Neural cell (in vitro differentiated cells): ENCODE measurements around the gene FAF2. TPM values are rescaled to one million over a fixed set of nuclear protein-coding genes. Genes with fewer than 3 reads are reported as not detected.

Experiments used
- H2AFZ ChIP-seq: fragments of 200-600, 300-800 bp; sonication (generic), shearing (Covaris generic); 2 replicates; pipeline ENCODE4 v1.6.0; 2014; ENCODE audit warnings: low read depth, mild to moderate bottlenecking, antibody characterized with exemption, low read length, moderate library complexity
- H3F3A ChIP-seq: fragments of 200-600 bp; shearing (Covaris generic); 2 replicates; pipeline ENCODE4 v1.6.1; 2016; ENCODE audit warnings: mild to moderate bottlenecking, moderate library complexity, mixed read lengths, antibody characterized with exemption, low read length; ENCODE audit not compliant: insufficient read depth, poor library complexity, severe bottlenecking
- H3K27ac ChIP-seq: fragments of 200-600, 300-800 bp; sonication (generic), shearing (Covaris generic); 2 replicates; pipeline ENCODE4 v1.5.1; 2014; ENCODE audit warnings: mild to moderate bottlenecking, low read length, moderate library complexity
- H3K27me3 ChIP-seq: fragments of 300-800, 200-600 bp; sonication (generic), shearing (Covaris generic); 2 replicates; pipeline ENCODE4 v1.6.0; 2014; ENCODE audit warnings: mild to moderate bottlenecking, low read depth, low read length, moderate library complexity; ENCODE audit not compliant: insufficient read depth
- H3K36me3 ChIP-seq: fragments of 300-800, 200-600 bp; sonication (generic), shearing (Covaris generic); 2 replicates; pipeline ENCODE4 v1.5.1; 2014; ENCODE audit warnings: mild to moderate bottlenecking, antibody characterized with exemption, low read length, moderate library complexity; ENCODE audit not compliant: insufficient read depth
- H3K4me2 ChIP-seq: fragments of 300-800, 200-600 bp; sonication (generic), shearing (Covaris generic); 2 replicates; pipeline ENCODE4 v1.6.0; 2014; ENCODE audit warnings: mild to moderate bottlenecking, low read length
- H3K4me3 ChIP-seq: fragments of 300-800, 200-600 bp; sonication (generic), shearing (Covaris generic); 2 replicates; pipeline ENCODE4 v1.5.1; 2014; ENCODE audit warnings: mild to moderate bottlenecking, low read length, moderate library complexity
- H3K79me2 ChIP-seq: fragments of 200-600 bp; shearing (Covaris generic); replicated peaks from 2 replicates; pipeline ENCODE4 v1.6.0; 2014; ENCODE audit warnings: mild to moderate bottlenecking, low read length, moderate library complexity; ENCODE audit not compliant: insufficient read depth
- H3K9ac ChIP-seq: fragments of 300-800, 200-600 bp; sonication (generic), shearing (Covaris generic); 2 replicates; pipeline ENCODE4 v1.6.1; 2016; ENCODE audit warnings: mild to moderate bottlenecking, low read length, mixed read lengths
- H3K9me2 ChIP-seq: fragments of 200-600 bp; shearing (Covaris generic); 2 replicates; pipeline ENCODE4 v1.6.1; 2016; ENCODE audit warnings: mild to moderate bottlenecking, low read length, mixed read lengths; ENCODE audit not compliant: insufficient read depth
- H3K9me3 ChIP-seq: fragments of 200-600, 300-800 bp; sonication (generic), shearing (Covaris generic); 2 replicates; pipeline ENCODE4 v1.6.1; 2016; ENCODE audit warnings: mild to moderate bottlenecking, mixed run types, low read length, moderate library complexity, mixed read lengths
- H4K20me1 ChIP-seq: fragments of 200-600 bp; shearing (Covaris generic); 2 replicates; pipeline ENCODE4 v1.6.1; 2016; ENCODE audit warnings: mild to moderate bottlenecking, mixed run types; ENCODE audit not compliant: insufficient read depth
- EP300 ChIP-seq: fragments of 450-650 bp; conservative IDR thresholded peaks from 2 replicates; pipeline ENCODE4 v1.6.1; 2014; ENCODE audit warnings: antibody characterized with exemption, mild to moderate bottlenecking, moderate library complexity; ENCODE audit not compliant: poor library complexity, severe bottlenecking
- EZH2 ChIP-seq: fragments of 200-600, 300-800 bp; shearing (Covaris generic), sonication (generic); IDR thresholded peaks from 2 replicates; pipeline ENCODE4 v1.6.1; 2014; ENCODE audit warnings: antibody characterized with exemption, low read length, borderline replicate concordance, mild to moderate bottlenecking; ENCODE audit not compliant: insufficient read depth, poor library complexity, severe bottlenecking
- MXI1 ChIP-seq: fragments of 450-650 bp; conservative IDR thresholded peaks from 2 replicates; pipeline ENCODE4 v1.6.1; 2014; ENCODE audit warnings: antibody characterized with exemption, mild to moderate bottlenecking; ENCODE audit not compliant: poor library complexity, severe bottlenecking
- POLR2AphosphoS5 ChIP-seq: IDR thresholded peaks from 2 replicates; pipeline ENCODE4 v1.6.1; 2012
- RAD21 ChIP-seq: fragments of 450-650 bp; conservative IDR thresholded peaks from 2 replicates; pipeline ENCODE4 v1.6.1; 2014; ENCODE audit warnings: antibody characterized with exemption, mild to moderate bottlenecking, moderate library complexity
- SMC3 ChIP-seq: fragments of 450-650 bp; conservative IDR thresholded peaks from 2 replicates; pipeline ENCODE4 v1.6.1; 2014; ENCODE audit warnings: antibody characterized with exemption, mild to moderate bottlenecking, moderate library complexity; ENCODE audit not compliant: poor library complexity
- TAF1 ChIP-seq: IDR thresholded peaks from 2 replicates; pipeline ENCODE4 v1.6.1; 2012; ENCODE audit warnings: low read depth
- polyA plus RNA-seq: library from polyadenylated mRNA; depleted of rRNA; stranded (reverse); fragments of >200 nt; gene quantifications from 2 replicates; pipeline ENCODE4 v1.2.3, GENCODE V29; 2014
- TF ChIP-seq, protein P1 (sequence below): IDR thresholded peaks from 2 replicates; pipeline ENCODE4 v1.6.1; 2012; ENCODE audit warnings: borderline replicate concordance
- TF ChIP-seq, protein P2 (sequence below): fragments of 450-650 bp; IDR thresholded peaks from 2 replicates; pipeline ENCODE4 v1.5.1; 2014; ENCODE audit warnings: antibody characterized with exemption, mild to moderate bottlenecking, moderate library complexity; ENCODE audit not compliant: poor library complexity, severe bottlenecking

Gene FAF2
- polyA plus RNA-seq, 1 donor from 2014 or later, result 30.8 TPM

DNA sequence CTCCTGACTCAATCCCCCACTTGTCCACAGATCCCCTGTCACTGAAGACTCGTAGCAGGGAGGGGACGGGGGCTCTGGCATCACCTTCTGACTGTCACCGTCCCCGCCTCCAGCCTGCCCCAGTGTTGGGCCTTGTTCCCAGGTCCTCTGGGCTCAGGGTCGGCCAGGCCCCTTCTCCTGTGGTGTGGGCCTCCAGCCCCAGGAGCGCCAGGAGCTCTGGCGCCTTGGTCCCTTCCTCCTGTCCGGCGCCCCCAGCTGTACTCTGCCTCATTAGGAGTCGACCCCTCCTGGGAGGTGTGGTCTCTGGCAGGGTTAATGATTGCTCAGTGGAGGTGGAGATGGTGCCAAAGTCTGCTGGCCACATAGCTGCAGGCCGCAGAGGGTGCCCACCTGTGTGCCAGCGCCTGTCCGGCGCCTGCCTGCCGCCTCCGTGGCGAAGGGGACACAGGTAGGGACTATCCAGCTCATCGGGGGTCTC lies 100.8 kb downstream of the FAF2 start, which contains the start of gene CDHR2:
CDHR2 (plus strand) TSS at position 376 of the 478 bp plus-strand sequence. CDS start 16,011 bp downstream, outside the sequence.
- Histone ChIP-seq H3K9ac (no peak within 1 kb of the TSS), H2AFZ (no peak within 1 kb of the TSS), H3K79me2 (no peaks in the 10 kb centered on the region), H3K27ac (no peak within 1 kb of the TSS), H3F3A (no peaks in the 10 kb centered on the region), H3K36me3 (no peaks in the 10 kb centered on the region), H3K4me2 (no peak within 1 kb of the TSS), H3K27me3 (no peaks in the 10 kb centered on the region), H3K9me3 (no peaks in the 10 kb centered on the region), H3K4me3 (no peak within 1 kb of the TSS), H3K9me2 (no peaks in the 10 kb centered on the region), H4K20me1 (no peaks in the 10 kb centered on the region)
- no peak for TF ChIP-seq EZH2
- no peak for TF ChIP-seq SMC3
- TF ChIP-seq RAD21, result no peak
- TF ChIP-seq, protein P1, sequence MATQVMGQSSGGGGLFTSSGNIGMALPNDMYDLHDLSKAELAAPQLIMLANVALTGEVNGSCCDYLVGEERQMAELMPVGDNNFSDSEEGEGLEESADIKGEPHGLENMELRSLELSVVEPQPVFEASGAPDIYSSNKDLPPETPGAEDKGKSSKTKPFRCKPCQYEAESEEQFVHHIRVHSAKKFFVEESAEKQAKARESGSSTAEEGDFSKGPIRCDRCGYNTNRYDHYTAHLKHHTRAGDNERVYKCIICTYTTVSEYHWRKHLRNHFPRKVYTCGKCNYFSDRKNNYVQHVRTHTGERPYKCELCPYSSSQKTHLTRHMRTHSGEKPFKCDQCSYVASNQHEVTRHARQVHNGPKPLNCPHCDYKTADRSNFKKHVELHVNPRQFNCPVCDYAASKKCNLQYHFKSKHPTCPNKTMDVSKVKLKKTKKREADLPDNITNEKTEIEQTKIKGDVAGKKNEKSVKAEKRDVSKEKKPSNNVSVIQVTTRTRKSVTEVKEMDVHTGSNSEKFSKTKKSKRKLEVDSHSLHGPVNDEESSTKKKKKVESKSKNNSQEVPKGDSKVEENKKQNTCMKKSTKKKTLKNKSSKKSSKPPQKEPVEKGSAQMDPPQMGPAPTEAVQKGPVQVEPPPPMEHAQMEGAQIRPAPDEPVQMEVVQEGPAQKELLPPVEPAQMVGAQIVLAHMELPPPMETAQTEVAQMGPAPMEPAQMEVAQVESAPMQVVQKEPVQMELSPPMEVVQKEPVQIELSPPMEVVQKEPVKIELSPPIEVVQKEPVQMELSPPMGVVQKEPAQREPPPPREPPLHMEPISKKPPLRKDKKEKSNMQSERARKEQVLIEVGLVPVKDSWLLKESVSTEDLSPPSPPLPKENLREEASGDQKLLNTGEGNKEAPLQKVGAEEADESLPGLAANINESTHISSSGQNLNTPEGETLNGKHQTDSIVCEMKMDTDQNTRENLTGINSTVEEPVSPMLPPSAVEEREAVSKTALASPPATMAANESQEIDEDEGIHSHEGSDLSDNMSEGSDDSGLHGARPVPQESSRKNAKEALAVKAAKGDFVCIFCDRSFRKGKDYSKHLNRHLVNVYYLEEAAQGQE, result no peak
- no peak for TF ChIP-seq POLR2AphosphoS5
- TF ChIP-seq TAF1, result no peak
- no peak for TF ChIP-seq MXI1
- TF ChIP-seq, protein P2, sequence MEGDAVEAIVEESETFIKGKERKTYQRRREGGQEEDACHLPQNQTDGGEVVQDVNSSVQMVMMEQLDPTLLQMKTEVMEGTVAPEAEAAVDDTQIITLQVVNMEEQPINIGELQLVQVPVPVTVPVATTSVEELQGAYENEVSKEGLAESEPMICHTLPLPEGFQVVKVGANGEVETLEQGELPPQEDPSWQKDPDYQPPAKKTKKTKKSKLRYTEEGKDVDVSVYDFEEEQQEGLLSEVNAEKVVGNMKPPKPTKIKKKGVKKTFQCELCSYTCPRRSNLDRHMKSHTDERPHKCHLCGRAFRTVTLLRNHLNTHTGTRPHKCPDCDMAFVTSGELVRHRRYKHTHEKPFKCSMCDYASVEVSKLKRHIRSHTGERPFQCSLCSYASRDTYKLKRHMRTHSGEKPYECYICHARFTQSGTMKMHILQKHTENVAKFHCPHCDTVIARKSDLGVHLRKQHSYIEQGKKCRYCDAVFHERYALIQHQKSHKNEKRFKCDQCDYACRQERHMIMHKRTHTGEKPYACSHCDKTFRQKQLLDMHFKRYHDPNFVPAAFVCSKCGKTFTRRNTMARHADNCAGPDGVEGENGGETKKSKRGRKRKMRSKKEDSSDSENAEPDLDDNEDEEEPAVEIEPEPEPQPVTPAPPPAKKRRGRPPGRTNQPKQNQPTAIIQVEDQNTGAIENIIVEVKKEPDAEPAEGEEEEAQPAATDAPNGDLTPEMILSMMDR, result no peak
- no peak for TF ChIP-seq EP300

DNA sequence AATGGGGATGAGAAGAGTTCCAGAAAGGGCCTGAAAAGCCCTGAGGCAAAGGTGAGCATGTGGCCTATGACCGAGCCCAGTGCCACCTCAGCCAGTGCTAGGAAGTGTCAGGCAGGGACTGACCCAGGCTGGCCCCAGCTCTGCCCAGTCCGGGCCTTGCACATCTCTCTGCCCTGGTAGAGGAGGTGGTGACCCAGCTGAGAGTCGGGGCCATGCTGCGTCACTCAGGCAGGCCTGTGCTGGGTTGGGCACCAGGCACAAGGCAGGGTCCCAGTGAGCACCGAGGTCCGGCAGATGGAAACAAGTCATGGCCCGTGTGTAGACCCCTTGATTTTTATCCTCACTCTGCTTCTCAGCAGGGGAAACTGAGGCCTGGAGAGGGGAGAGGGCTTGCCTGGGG lies 101.7 kb downstream of the FAF2 start:
- Histone ChIP-seq H3F3A (no peaks in the 10 kb centered on the region), H3K4me2 (no peak overlapping the region), H3K9me2 (no peaks in the 10 kb centered on the region), H3K79me2 (no peaks in the 10 kb centered on the region), H4K20me1 (no peaks in the 10 kb centered on the region), H3K9me3 (no peaks in the 10 kb centered on the region), H3K27me3 (no peaks in the 10 kb centered on the region), H2AFZ (no peak overlapping the region), H3K9ac (no peak overlapping the region), H3K4me3 (no peak overlapping the region), H3K27ac (no peak overlapping the region), H3K36me3 (no peaks in the 10 kb centered on the region)
- TF ChIP-seq, protein P1, result no peak
- TF ChIP-seq SMC3 (no peak), POLR2AphosphoS5 (no peak), RAD21 (no peak), EZH2 (no peak), MXI1 (no peak), EP300 (no peak), TAF1 (no peak)
- TF ChIP-seq, protein P2, result no peak
